NCI-H1436 (cell line): ENCODE measurements around the gene TRIM40.
A peak's percentile ranks its signal among the peaks of the same experiment; 100 is the strongest.

Experiments
- DNase-seq: peaks from one replicate; lab custom pipeline; 2025; lab: John Stamatoyannopoulos, UW

TRIM40 gene

GRCh38 chr6:30135757-30136156 is at the start of gene TRIM40:
TRIM40 (plus strand) TSS chr6:30136140; CDS start chr6:30137037, 897 bp downstream.
- no peak for DNase-seq

GRCh38 chr6:30087876-30088275 is 48.1 kb upstream of the TRIM40 start:
- no peak for DNase-seq

GRCh38 chr6:30091577-30092381 is 44.2 kb upstream of the TRIM40 start:
- no peak for DNase-seq

- no peak for DNase-seq
These were observed 42.9 kb upstream of the TRIM40 start for GRCh38 chr6:30092852-30093543.

GRCh38 chr6:30093951-30094661 is 41.8 kb upstream of the TRIM40 start:
- no peak for DNase-seq

GRCh38 chr6:30096829-30097228 is 39.1 kb upstream of the TRIM40 start:
- no peak for DNase-seq

- no peak for DNase-seq
These were observed 37.8 kb upstream of the TRIM40 start for GRCh38 chr6:30097902-30098768.

GRCh38 chr6:30100154-30100553 is 35.8 kb upstream of the TRIM40 start:
- no peak for DNase-seq

- DNase-seq: no peak
These were observed 35.1 kb upstream of the TRIM40 start for GRCh38 chr6:30100585-30101443.

- DNase-seq: peak; percentile 50
These were observed 34.2 kb upstream of the TRIM40 start for GRCh38 chr6:30101444-30102413.

- DNase-seq: no peak
These were observed 33.4 kb upstream of the TRIM40 start for GRCh38 chr6:30102414-30102969.

GRCh38 chr6:30102970-30103871 is 32.7 kb upstream of the TRIM40 start:
- DNase-seq: peak; percentile 76

GRCh38 chr6:30103872-30104179 is 32.1 kb upstream of the TRIM40 start:
- no peak for DNase-seq

GRCh38 chr6:30104661-30105060 is 31.3 kb upstream of the TRIM40 start:
- DNase-seq: no peak

GRCh38 chr6:30111266-30111856 is 24.6 kb upstream of the TRIM40 start:
- DNase-seq: no peak

GRCh38 chr6:30112402-30112994 is 23.4 kb upstream of the TRIM40 start:
- no peak for DNase-seq

GRCh38 chr6:30113003-30113759 is 22.8 kb upstream of the TRIM40 start, which contains the start of gene TRIM31:
TRIM31 (minus strand) TSS chr6:30113090; CDS start chr6:30112805, 285 bp downstream.
- DNase-seq: no peak
